Measurements from ENCODE around the gene CMSS1.

The CMSS1 gene

DNA sequence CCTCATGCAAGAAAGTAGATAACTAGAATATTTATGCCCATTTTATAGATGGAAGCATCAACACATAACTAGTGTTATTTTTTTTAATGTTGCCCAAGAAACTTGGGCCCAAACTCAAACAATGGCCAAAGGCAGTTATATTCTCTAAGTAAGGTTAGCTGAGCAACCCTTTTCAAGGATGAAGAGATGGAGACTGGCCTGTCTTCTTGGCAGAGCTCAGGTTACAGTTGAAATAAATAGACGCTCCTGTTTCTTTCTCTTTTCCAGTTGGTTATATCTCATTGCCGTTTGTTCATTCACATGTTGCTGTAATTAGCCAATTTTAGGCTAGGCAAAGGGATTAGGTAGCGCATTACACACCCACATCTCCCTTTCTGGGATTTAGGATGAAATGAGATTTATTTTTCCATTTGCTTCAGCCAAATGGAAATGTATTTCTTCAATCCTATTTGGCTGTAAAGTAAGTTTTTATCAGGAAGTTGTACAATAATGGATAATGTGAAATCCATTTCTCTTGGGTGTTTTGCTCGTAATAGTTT lies 93.2 kb downstream of the CMSS1 start:
- no peak for DNase-seq

- DNase-seq = no peak
Observed at GRCh38 chr3:99911433-99911832, 93.8 kb downstream of the CMSS1 start.

DNA sequence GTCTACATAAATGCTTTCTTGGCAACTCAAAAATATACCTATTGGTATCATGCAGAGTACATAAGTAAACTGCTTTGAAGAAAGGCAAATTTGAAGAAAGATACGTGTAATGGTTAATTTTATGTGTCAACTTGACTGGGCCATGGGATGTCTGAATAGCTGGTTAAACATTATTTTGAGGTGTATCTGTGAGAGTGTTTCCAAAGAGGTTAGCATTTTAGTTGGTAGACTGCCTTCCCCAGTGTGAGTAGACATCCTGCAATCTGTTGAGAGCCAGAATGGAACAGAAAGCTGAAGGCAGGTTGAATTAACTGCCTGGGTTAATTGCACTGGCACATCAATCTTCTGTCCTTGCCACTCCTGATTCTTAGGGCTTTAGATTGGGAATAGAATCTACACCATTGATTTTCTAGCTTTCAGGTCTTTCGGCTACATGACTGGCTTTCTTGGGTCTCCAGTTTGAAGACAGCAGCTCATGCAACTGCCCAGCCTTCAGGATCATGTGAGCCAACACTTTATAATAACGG lies 98.3 kb downstream of the CMSS1 start:
- no peak for DNase-seq

GRCh38 chr3:99918715-99919114 lies 101.1 kb downstream of the CMSS1 start:
- no peak for DNase-seq

- no peak for DNase-seq
Observed at GRCh38 chr3:99919694-99920093, 102.0 kb downstream of the CMSS1 start.

- DNase-seq = no peak
Observed at GRCh38 chr3:99920481-99921376, 103.1 kb downstream of the CMSS1 start.

DNA sequence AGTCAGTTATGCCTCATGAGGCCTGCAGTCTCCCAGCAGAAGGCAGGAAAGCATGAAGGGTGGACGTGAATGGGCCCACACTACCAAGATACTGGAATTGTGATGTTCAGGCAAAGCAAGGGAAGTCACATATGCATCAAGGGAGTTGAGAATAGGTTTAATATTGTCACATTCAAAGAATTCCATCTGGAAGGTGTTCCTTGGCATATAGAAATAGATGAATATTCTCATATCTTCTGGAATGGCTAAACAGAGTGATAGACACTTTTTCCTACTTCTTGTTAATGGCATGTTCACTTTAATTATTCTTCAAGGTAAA lies 103.7 kb downstream of the CMSS1 start:
- no peak for DNase-seq

DNA sequence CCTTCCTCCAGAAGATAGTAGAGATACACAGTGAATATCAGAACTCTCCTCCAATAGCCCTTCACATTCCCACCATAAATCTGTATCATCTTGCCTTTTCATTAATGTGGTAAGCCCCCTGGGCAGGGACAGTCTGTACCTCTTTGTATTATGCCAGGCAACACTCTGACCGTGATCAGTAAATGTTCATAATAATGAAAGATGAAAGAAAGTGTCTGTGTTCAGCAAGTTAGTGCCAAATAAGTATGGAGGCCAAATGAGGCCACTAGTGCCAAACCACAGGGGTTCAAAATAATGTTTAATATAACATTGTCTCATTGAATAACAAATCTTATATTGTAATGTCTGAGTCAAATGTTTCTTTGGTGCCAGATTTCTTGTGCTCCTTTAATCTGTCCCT lies 104.3 kb downstream of the CMSS1 start:
- no peak for DNase-seq

GRCh38 chr3:99923873-99924272 lies 106.2 kb downstream of the CMSS1 start:
- DNase-seq = no peak

DNA sequence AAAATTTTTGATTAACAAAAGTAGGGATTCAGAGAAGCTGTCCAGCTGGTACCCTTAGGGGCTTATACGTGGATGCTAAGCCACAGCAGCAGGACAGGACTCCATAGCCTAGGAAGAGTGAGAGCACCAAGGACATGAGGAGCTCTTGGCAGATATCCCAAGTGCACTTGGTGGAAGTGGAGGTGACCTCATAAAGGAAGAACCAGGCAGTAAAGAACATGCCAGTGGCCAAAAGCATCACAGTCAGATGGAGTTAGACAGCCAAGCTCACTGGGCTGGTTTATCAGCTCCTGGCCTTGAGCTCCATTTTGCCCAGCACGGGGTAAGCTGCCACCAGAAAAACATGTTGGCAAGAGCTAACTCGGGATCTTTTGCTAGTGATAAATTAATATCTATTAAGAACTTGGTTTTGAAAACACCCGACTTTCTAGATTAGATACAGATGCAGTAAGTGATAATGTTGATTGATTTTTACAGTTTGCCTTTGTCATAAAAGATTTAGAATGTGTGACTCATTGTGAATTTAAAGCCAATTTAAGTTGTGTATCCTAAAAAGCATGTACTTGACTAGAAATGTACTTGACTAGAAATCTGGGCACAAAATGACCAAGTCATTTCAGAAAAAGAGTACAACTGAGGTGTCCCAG lies 108.0 kb downstream of the CMSS1 start:
- no peak for DNase-seq

DNA sequence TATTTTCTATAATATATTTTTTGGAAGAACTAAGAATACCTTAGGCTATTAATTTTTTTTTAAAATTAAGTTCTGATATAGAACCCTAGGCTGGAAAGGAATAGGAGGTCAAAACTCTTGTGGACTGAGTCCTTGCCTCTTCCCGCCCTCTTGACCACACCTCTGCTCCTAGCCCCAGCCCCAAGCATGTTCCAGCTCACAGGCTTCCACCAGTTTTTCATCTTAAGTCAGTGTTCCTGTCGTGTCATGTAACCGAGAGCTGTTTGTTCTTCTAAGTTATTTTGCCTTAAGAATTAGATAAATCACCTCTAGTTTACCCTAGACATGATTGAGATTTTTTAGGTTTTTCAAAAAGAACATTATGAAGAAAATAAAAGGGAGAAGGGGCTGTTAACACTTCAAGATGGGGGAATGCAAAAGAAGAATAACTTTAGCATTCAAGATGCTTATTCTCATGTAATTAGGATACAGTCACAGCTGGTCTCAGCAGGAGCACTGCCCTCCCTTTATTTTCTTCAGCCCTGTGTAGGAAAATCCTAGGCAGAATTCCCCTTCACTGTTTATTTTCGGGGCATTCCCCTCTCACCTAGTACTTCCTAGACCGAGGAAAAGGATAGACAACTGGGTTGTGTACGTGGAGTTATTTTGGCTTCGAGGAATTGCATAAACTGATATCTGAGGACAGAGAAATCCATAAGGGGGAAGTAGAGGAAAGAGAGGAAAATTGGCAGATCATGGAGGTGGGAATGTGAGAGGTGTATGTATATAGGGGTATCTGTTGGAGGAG lies 110.2 kb downstream of the CMSS1 start:
- no peak for DNase-seq

DNA sequence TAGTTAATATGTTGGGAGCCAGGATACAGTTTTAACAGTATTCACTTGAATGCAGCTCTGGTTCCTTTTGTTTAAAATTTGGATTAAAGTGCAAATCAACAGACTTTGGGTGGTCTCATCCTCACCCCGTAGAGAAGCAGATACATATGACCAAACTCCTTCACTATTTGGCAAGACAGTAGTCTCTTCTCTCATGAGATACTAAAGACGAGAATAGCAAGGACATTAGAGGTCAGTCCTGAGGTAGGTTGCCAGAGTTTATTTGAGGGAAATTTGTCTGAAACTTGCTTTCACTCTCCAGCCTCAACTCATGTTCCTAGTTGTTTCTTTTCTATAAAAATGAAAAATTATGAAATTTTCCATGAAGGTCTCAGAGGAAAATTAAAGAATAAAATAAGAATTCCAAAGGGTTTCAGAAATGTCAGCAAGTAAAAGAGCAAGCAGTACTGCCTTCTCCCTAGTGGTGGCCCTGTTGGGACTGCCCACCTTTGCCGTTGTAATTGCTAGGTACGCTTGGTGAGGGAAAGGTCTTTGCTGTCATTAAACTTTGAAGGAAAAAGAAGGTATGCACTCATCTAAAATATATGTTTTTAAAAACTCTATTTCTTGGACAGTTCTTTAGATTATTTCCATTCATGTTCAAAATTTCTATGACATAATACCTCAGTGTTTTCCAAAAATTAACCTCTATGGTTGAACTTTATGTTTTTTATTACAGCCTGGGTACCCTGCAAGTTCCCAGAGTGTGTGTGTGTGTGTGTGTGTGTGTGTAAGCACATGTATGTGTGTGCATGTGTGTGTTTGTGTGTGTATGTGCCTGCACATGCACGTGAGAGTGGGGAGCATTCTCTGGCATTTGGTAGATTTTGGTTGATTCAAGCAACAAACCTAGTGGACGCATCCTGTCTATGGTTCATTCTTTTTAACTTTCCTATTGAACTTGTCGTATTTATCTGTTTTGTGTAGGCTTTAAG lies 111.4 kb downstream of the CMSS1 start:
- no peak for DNase-seq

GRCh38 chr3:99929745-99930139 lies 112.1 kb downstream of the CMSS1 start:
- no peak for DNase-seq

DNA sequence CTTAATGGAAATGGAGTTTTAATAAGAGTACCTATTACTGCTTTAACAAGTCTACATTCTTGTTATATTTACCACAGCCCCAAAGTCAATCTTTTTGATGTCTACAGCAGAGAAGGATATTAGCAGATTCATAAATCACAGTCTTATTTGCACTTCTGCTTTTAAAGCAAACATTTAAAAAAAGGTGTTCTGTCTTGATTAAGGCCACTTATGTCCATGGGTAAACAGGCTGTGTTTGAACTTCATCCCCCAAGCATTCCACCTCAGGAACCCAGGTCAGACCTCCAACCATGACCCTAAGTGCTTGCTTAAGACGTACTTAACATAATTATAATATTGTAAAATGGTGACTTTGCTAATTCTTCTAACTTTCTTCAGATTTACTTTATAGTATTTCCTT lies 113.4 kb downstream of the CMSS1 start:
- DNase-seq = no peak

DNA sequence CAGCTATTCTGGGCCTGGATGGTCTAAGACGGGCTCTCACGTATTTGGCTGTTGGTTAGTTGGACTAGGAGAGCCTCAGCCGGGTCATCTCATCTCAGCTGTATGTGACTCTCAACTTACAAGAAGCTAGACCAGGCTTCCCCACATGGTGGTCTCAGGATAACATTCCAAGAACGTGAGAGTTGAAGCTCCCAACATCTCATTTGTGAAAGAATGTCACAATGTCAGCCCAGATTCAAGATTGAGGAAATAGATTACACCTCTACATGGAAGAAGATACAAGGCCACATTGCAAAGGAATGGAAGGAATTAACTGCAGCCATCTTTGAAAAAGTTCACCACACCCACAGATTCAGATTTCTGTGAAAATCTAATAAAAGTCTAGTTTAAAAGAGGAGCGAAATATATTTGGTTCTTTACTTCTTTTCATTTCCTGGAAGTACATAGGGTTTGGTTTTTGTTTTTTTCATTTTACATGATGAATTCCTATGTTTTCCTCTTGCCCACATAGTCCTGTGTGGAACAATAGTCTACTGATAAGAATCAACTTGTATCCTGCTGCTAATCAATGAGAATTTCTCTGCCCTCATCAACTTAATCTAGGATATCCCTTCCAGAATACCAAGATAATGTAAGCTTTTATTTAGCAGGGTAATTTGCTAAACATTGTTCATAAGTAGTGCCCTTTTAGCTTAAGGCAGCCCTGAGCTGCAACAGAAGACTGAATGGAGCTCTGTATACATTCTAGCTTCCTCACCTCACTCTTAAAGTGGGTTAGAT lies 116.5 kb downstream of the CMSS1 start:
- DNase-seq = no peak

DNA sequence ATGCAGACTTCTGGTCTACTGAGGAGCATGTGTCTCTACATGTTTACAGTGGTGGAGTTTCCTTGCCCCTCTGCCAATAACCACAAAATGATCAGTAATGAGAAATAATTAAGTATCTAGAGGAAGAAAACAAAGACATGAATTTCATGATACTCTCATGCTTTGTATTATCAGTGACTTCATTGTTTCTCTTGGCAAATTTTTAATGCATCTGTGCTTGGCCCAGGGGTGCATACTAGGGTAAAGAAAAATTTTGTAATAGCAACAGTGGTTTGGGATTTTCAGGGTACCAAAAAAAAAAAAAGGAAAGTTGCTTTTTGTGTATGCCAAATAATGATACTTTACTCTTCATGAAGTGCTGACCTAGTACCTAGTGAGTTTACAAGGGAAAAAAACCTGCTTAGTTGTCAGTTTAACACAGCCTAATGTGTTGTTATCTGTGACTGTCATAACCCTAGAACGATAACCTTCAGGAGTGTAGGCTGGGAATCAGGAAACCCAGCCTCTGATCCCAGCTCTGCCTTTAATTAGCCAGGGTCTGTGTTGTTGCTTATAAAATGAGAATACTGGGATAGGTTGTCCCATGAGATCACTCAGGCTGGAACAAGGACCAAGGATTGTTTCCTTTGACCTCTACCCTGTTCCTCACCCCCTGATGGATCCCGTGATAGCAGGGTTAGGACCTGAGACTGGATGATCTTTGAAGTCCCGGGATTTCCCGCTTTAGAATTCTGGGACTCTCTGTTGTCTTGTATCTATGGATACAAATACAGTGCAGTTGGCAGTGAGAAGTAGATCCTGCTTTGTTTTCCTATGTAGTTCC lies 117.5 kb downstream of the CMSS1 start:
- DNase-seq = no peak

DNA sequence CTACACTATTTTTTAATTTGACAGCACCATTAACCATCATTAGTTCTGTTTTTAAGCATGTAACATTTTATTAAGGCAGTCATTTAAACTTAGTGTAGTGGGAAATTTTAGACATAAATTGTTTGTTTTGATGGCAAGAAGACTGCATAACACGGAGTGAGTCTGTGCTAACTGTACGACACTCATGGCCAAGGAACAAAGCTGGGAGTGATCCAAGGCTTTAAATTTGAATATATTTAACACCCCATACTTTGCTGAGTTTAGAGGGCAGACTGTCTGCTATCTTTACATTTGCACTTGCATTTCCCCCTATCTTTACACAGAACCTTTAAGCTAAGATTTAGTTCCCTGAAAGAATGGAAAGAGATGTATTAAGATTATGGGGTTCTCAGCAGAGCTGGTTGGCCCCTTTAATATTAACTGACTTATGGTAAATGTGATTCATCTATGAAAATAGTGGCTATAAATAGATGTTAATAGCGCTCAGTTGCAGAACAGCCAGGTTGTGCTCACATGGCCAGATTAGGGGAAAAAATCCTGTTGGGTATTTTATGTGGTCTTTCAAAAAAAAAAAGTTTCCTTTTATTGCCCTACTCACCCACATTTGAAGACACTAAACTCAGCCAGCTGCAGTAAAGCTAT lies 120.7 kb downstream of the CMSS1 start:
- no peak for DNase-seq

DNA sequence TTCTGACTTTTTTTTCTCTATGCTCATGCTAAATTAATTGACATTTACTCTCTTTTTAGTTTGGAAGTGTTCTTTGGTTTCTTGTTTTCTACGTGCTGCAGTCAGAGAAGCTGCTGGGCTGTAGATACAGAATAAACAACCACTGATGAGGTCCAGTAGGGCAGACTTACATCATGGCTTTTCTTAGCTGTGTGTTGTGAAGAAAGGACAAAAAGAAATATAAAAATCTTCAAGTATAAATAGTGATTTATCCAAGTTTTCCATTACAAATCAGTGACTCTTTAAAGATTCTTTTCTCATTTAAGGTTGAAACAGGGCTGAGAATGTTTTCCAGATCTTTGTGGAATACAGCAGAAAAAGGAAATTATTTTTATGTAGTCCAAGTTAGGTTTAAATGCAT lies 122.2 kb downstream of the CMSS1 start:
- DNase-seq = no peak

DNA sequence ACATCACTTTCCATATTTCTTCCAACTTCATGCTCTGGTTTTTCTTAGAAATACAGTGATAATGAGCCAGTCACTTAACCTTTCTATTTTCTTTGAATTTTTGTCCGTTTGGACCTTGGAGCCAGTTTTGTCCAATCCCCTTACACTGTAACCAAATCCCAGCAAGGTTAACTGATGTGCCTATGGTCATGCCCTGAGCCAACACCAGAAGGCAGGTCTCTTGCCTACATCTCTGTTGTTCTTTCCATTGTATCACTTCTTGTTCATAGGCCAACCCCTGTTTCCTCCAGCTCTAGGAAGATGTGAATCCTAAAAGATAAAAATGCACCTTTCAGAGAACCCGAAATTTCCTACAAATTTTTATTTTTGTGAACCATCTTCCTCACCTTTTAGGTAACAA lies 122.7 kb downstream of the CMSS1 start:
- DNase-seq = no peak

DNA sequence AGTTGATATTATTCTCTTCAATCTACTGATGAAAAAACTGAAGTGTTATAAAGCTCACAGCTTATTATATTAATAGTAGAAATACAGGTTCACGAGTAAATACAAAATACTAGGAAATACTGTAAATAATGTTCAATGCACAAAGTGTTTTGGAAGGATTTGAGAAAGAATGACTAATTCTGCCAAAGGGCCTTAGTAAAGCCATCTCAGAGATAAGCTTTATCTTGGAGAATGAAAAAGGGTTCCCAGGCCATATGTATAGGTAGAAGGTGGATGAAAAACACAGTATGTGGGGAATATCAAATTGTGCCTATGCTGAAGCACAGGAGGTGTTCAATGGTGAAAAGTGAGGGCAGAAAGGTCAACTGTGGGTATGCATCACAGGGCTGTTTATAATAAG lies 123.5 kb downstream of the CMSS1 start:
- no peak for DNase-seq

Measured in activated CD8-positive, alpha-beta memory T cell treated with anti-CD3 and anti-CD28 coated beads for 24 hours (primary cell).